Fibroblast of villous mesenchyme (primary cell): ENCODE data around the gene SAMD11. TPM values are rescaled to one million over a fixed set of nuclear protein-coding genes. Genes with fewer than 3 reads are reported as not detected.

Source experiments
- DNase-seq: peaks from one replicate; pipeline ENCODE4 v3.0.0-alpha.2; 2010; ENCODE audit warnings: low read depth
- H3K4me3 ChIP-seq: 2 replicates; pipeline ENCODE4 v1.5.1; 2011; ENCODE audit warnings: low read depth, mild to moderate bottlenecking, low read length
- CTCF ChIP-seq: IDR thresholded peaks from 2 replicates; pipeline ENCODE4 v1.5.1; 2012; ENCODE audit warnings: low read depth, mild to moderate bottlenecking, low read length; ENCODE audit not compliant: insufficient read depth
- total RNA-seq: library from RNA; depleted of rRNA; stranded (reverse); fragments of >200 nt; gene quantifications from 2 replicates; pipeline ENCODE4 v1.2.3, GENCODE V29; 2012

Gene SAMD11
- total RNA-seq, 1 donor, result 2.2 TPM

DNA sequence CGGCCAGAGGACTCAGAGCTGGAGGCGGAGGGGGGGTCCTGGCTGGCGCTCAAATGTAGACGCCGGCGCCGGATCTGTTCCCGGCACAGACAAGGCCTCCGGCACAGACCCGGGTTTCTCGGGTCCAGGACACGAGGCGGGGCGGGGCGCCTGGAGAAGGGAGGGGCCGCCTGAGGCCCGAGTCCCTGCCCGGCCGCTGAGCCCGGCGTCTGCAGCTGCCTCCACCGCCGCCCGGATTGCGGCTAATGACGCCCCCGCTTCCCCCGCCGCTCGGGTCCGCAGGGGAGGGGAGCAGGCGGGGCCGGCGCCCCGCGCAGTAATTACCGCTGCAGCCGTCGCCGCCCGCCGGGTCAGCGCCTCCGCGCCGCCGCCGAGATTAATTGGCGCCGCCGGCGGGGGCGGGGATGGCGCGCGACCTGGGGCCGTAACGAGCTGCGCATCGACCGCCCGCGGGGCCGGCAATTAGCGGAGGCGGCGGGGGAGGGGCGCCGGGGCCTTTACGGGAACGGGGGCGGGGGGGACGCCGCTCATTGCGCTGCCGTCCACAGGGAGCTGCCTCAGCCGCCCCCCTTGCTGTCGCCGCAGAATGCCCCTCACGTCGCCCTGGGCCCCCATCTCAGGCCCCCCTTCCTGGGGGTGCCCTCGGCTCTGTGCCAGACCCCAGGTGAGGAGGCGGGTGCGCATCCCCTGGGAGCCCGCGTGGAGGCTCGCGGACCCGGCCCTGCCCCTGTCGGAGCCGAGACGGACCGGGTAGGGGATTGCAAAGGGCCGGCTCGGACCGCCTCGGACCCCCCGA is 18.1 kb downstream of the SAMD11 start:
- H3K4me3 ChIP-seq, result peak overlapping the region; percentile 55
- DNase-seq, result peak; percentile 74
- no peak for TF ChIP-seq CTCF

- TF ChIP-seq CTCF, result no peak
- peak overlapping the region; percentile 55 for H3K4me3 ChIP-seq
- DNase-seq, result no peak
Observed at GRCh38 chr1:942411-942821, 18.7 kb downstream of the SAMD11 start.

DNA sequence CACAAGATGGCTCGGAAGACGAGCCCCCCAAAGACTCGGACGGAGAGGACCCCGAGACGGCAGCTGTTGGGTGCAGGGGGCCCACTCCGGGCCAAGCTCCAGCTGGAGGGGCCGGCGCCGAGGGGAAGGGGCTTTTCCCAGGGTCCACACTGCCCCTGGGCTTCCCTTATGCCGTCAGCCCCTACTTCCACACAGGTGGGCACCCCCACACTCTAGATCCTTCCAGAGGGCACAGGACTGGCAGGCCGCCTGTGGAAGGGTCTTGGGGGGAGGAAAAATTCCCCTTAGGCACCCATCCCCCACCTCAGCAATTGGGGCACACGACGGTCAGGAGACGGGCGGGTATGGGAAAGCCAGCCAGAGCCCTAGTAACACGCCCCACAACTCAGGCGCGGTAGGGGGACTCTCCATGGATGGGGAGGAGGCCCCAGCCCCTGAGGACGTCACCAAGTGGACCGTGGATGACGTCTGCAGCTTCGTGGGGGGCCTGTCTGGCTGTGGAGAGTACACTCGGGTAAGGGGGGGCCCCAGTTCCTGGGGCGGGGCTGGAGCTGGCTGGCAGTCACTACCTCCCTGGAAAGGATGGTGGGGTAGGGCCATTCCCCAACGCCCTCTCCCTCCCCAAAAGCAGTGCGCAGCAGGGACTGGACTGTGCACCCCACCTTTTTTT is 19.3 kb downstream of the SAMD11 start:
- no peak for TF ChIP-seq CTCF
- peak overlapping the region; percentile 55 for H3K4me3 ChIP-seq
- peak; percentile 72 for DNase-seq

GRCh38 chr1:943545-944340 is 20.0 kb downstream of the SAMD11 start:
- no peak for DNase-seq
- H3K4me3 ChIP-seq, result no peak overlapping the region
- no peak for TF ChIP-seq CTCF

- DNase-seq, result peak; percentile 85
- no peak for TF ChIP-seq CTCF
- H3K4me3 ChIP-seq, result no peak overlapping the region
Observed at GRCh38 chr1:944341-945325, 20.9 kb downstream of the SAMD11 start.
